ENCODE data around the gene ALDH8A1.

The ALDH8A1 gene, protein sequence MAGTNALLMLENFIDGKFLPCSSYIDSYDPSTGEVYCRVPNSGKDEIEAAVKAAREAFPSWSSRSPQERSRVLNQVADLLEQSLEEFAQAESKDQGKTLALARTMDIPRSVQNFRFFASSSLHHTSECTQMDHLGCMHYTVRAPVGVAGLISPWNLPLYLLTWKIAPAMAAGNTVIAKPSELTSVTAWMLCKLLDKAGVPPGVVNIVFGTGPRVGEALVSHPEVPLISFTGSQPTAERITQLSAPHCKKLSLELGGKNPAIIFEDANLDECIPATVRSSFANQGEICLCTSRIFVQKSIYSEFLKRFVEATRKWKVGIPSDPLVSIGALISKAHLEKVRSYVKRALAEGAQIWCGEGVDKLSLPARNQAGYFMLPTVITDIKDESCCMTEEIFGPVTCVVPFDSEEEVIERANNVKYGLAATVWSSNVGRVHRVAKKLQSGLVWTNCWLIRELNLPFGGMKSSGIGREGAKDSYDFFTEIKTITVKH

DNA sequence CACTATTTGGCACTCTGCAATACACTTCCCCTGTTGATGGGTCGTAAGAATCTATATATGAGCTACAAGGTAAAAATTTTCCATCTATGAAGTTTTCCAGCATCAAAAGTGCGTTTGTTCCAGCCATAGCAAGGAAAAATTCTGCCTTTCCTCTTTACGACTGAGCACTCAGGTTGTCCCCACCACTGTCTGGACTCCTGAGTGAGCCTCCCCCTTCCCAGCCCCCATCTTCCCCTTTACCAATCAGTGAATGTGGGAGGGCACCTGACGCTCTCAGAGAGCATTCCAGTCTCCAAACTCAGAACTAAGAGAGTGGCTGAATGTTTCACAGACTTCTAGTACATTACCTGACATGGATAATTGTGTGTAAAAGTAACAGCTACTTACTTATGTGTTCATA, at the start of gene ALDH8A1:
Gene ALDH8A1, minus strand, starts transcription at position 175 of the 400 bp plus-strand sequence. Its CDS starts 48 bp downstream, at position 127.
- no peak for DNase-seq (ENCODE audit: low spot score)

DNA sequence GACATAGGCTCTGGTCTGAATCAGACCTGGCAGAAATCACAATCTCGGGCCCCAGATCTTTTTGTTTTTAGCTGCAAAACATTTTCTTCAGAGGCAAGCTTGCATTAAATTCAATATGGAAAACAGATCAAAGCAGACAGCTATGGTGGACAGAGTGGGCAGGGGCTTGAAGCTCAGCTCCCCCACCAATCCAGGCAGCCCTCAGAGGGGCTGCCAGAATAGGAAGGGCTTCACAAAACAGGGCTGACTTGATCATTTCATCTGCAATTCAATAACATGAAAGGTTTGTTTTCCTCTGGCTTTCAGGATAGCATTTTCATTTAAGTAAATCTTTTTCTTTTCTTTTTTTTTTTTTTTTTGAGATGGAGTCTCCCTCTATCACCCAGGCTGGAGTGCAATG, 49.2 kb upstream of the ALDH8A1 start:
- DNase-seq (ENCODE audit: low spot score), result no peak

DNA sequence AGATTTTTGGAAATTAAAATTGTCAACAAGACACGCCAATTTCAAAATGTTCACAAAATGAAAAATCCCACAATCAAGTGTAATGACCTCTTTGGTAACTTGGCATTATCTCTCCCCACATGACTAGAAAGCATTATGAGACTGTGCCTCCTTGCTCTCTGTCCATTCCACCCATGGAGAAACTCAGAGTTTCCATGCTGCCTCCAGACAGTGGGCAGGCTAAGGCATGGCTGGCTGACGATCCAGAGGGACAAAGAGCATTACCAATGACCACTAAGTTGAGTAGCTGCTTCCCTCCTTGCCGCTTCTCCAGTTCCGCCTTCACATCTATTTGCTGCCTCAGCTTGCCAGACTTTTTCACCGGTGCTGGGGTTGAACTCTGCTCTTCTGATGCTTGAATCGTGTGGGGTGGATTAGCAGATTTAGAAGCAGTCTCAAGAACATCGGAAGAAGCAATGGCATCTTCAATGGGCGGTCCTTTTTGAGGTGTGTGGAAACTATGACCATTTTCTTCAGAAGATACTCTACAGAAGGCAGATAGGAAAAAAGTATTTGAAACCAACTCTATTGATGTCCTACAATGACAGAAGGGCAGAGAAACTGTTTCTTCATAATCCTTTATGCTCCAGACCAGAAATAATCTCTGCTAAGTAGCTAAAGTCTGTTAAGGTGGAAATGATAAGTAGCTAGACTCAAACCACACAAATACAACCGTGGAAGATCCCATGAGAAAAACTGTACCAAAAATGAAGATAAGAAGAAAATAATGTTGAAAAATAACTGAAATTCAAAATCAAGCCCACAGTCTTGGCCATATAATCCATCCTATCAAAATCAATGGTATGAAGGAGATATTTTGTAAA, 47.5 kb upstream of the ALDH8A1 start:
- no peak for DNase-seq (ENCODE audit: low spot score)

DNA sequence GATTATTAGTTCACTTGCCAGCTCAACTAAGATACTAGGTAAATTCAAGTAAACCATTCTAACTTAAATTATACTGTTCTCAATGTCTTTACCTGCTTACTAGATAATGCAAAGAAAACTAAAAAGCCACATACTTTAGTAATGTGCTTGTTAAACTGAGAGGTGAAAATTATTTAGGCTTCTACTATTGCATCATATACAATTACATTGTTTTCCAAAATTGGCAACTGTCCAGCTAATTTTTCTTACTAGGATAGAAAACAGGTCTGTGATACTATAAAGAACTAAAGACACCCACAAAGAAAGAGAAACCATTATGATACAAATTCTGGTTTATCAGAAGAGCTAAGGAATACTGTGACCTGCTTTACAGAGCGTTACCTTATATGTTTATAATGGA, 45.6 kb upstream of the ALDH8A1 start:
- DNase-seq (ENCODE audit: low spot score), result no peak

DNA sequence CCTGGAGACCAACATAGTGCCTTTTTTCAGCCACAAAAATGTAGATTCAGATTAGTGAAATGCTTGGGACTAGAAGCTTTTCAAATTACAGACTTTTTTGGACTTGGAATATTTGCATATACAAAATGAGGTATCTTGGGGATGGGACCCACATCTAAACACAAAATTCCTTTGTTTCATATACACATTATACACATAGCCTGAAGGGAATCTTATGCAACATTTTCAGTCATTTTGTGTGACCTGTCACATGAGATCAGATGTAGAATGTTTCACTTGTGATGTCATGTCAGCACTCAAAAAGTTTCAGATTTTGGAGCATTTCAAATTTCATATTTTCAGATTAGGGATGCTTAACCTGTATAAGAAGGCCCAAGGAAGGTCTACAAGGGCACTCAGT, 44.5 kb upstream of the ALDH8A1 start:
- DNase-seq (ENCODE audit: low spot score), result no peak

DNA sequence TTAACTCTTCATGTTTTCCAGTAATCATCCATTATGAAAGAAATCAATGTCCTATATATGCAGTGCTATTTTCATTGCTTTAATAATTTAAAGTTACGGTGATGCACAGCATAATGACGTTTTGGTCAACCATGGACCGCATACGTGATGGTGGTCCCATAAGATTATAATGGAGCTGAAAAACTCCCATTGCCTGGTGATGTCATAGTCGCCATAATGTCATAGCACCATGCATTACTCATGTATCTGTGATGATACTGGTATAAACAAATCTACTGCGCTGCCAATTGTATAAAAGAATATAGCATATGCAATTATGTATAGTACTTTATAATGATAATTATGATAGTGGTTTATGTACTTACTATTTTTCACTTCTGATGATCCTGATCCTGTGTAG, 42.3 kb upstream of the ALDH8A1 start:
- DNase-seq (ENCODE audit: low spot score), result no peak

DNA sequence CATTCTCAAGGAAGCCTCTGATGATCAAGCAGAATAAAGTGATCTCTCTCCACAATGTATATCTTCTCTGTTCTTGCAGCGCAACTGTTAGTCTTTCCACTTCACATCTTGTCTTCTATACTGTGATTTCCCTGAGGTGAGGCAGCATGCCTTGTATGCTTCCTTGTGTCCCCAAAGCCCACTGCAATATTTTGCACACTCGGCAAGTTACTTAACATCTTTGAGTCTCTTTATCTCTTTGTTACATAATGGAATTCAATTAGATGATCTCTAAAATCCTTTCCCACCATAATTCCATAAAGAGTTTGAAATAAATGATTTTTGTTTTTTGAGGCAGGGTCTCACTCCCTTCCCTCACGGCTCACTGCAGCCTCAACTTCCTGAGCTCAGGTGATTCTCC, 40.4 kb upstream of the ALDH8A1 start:
- DNase-seq (ENCODE audit: low spot score), result no peak

DNA sequence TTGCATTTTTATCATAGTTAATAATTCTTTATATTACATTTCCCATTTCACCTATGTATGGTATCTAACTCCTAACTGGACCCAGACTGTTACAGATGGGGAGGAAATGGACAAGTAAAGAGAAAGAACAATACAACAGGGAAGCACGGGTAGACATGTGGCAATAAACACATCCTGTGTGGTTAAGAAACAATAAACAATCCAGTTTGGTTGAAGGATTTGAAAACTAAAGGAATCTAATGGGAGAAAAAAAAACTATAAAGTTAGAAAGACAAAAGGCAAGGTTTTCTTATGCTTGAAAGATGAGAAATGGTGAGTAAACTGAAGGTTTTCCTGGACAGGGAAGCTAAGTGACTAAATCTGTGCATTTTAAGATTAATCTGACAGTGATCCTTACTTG, 34.9 kb upstream of the ALDH8A1 start:
- DNase-seq (ENCODE audit: low spot score), result no peak

DNA sequence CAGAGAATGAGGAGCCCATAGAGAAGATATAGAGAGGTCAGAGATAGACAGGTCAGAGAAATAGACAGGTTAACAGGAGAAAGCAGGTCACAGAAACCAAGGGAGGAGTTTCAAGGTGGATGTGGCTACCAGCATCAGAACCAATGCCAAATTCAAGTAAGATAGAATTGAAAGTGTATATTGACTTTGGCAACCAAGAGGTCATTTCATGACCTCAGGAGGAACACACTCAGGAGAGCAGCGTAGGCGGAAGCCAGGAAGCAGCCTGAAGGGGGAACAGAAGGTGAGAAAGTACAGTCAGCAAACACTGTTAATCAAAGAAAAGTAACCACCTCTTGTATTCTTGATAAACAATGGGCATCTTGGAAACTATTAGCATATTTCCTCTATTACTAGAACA, 33.9 kb upstream of the ALDH8A1 start:
- no peak for DNase-seq (ENCODE audit: low spot score)

DNA sequence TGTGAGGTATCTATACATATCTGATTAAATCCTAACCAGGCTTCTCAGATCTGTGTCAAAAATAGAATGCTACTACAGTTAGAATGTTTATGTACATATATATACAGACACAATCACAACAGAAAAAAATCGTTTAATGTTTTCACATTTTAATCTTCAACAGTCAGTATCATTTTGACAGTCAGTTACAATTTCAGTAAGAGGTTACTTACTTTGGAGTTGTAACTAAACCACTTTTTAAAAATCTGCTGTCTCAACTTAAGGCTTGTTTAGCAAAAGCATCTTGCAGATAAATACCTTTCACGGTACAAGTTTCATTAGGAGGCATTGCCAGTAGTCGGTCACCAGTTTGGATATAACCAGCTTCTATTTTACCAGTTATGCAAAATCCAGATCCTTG, 32.3 kb upstream of the ALDH8A1 start:
- DNase-seq (ENCODE audit: low spot score), result no peak

DNA sequence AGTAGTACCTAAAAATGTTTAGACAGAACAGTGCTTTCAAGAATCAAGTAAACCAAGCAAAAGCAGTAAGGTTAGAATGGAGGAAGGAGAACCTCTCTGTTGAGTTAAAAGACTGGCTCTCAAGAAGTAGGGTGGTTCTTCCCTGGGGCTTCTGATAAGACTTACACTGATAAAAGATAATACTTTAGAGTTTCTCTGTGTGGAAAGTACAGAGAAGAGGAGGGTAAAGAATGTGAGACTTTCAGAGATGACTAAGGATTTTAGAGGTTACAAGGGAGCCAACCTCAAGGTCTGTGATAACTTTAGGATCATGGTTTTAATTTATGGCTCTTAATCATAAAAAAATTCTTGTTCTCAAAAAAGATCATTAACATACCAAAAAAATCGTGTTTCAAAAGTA, 30.9 kb upstream of the ALDH8A1 start:
- no peak for DNase-seq (ENCODE audit: low spot score)

DNA sequence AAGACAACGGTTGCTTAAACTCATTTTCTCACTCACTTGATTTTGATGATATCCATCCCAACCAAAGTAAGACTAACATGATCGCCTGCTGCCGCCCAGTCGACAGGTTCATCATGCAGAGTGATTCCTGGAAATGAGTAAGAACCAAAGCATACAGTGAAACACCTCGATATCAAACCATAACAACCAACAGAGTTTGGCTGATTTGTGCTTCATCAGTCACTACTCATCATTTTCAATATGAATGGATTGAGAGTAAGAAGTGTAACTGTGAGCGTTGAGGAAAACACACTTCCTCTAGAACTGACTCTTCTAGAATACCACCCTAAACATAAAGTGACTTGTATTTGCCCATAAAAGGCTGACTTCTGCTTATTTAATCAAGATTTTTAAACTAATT, 29.2 kb upstream of the ALDH8A1 start:
- no peak for DNase-seq (ENCODE audit: low spot score)

DNA sequence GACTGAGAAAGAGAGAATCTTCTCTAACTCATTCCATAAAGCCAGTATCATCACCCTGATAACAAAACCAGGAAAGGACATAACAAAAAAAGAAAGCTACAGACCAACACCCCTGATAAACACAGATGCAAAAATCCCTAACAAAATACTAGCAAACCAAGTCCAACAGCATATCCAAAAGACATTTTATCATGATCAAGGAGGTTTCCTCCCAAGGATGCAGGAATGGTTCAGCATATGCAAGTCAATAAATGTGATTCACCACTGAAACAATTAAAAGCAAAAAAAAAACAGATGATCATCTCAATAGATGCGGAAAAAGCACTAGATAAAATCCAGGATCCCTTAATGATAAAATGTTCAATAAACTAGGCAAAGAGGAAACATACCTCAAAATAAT, 24.5 kb upstream of the ALDH8A1 start:
- DNase-seq (ENCODE audit: low spot score), result no peak

DNA sequence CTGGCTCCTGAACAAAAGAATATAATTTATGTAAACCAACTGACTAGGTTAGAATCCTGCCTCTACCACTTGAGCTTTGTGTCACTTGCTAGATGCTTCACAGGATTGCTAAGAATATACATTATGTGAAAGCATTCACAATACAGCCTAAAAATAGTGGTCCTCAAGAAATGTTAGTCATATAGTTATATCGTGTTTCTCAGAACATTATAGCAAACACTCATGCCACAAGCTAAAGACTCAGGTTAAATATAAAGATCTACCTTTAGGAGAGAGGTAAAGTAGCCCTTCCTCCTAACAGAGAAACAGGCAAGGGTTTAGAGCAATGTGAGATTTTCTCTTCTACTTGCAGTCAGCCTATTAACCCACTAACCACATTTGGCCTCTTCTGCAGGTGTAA, 17.8 kb upstream of the ALDH8A1 start:
- DNase-seq (ENCODE audit: low spot score), result no peak

DNA sequence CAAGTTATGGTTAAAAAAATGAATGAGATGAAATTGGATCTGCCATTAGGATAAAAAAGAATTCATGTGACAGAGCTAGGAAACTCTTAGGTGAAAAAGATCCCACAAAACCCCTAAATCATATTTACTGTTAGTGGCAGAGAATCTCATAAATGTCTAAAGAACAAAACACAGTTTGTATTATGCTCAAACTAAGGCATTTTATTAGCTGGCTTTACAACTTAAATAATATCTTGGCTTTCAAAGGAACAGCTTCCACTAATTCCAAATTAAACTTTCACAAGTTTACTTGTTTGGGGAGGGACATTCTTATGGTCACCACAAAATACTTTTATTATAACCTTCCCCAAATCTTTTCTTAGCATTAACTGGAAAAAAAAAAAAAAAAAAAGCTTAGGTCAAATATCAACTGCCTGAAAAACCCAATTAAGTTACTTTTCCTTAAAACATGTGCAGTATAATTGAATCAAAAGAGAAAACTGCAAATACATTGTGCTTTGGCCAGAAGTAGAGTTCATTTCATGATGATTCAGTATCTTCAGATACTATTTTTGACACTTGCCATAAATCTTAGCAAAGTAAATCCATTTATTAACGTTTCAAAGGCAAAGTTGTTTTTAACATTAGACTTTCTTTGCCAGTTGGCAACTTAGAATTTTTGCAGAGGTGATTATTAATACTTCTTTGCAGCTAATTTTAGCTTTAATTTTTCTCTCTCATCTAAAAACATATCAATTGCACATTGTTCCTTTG, 14.7 kb upstream of the ALDH8A1 start:
- DNase-seq (ENCODE audit: low spot score), result no peak

DNA sequence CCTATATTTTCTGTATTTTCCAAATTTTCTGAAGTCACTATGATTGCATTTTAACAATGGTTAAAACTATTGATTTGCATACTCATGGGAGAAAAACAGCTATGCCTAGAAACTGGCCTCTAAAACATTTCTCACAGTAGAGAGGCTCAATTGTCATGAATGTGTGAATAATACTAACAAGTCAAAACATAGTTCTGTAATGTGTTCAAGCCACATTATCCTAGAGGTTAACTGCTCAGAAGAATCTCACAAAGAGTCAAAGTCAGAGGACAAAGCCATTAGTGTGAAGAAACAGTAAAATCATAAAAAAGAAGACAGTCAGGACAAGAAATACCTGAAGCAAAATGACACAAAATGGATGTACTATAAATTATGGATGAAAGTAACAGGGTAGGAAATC, 12.5 kb upstream of the ALDH8A1 start:
- DNase-seq (ENCODE audit: low spot score), result no peak

DNA sequence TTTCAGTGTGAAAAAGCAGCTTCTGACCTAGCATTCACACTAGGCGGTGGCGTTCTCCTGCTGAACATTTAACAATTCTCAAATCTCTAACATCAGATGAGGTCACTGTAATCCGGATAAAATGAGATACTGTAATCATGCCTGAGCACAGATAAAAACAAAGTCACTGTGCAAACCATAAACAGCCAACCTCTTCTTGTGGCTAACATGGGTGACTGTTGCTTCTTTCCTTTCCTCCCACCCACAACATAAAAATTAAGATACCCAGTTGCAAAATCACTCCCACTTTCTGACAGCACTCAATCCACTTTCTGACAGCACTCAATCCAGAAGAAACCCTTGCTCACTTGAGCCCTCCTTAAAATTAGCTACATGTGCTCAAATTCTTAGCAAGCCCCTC, 11.5 kb upstream of the ALDH8A1 start:
- no peak for DNase-seq (ENCODE audit: low spot score)

DNA sequence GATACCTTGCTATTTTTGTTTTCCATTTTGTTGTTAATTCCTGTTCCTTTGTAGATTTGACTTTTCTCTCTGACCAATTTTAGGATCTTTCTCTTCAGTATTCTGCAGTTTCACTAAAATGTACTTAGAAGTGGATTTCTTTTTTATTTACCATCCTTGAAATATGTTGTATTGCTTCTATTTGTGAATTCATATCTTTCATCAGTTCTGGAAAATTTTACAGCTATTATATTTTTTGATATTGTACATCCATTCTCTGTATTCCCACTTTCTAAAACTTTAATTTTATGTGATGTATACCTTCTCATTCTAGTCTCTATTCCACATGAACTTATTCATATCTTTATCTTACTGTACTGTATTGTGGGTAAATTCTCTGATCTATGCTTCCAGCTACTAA, 9.7 kb upstream of the ALDH8A1 start:
- no peak for DNase-seq (ENCODE audit: low spot score)

DNA sequence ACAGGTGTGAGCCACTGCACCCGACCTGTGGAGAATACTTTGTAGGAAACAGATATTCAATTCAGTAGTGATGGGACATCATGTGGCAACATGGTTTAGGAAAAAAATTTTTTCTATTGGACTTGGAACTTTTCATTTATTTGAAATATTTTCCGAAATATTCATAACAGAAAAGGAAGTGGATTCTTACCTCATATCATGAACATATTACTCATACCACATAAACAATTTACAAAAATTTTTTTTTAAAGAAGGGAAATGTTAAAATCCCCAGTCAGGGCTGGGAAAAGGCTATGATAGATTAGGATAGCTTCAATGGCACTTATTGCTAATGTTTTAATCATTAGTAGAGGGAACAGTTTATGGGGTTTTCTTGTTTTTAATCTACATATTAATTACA, 6.8 kb upstream of the ALDH8A1 start:
- DNase-seq (ENCODE audit: low spot score), result no peak

DNA sequence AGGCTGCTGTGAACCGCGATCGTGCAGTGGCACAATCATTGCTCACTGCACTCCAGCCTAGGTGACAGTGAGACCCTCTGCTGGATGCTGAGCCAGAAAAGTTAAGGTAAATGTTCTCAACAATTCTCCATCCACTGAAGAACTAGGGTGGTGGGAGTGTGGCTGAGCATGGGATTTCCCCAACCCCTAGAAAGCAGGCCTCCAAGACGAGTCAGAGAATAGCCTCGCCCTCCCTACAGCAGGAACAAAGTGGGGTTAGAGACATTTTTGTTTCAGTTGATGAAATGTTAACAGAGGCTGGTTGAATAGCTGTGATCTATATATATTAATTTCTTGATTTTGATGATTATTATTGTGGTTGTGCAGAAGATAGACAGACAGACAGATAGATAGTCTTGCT, 6.1 kb upstream of the ALDH8A1 start:
- DNase-seq (ENCODE audit: low spot score), result no peak

DNA sequence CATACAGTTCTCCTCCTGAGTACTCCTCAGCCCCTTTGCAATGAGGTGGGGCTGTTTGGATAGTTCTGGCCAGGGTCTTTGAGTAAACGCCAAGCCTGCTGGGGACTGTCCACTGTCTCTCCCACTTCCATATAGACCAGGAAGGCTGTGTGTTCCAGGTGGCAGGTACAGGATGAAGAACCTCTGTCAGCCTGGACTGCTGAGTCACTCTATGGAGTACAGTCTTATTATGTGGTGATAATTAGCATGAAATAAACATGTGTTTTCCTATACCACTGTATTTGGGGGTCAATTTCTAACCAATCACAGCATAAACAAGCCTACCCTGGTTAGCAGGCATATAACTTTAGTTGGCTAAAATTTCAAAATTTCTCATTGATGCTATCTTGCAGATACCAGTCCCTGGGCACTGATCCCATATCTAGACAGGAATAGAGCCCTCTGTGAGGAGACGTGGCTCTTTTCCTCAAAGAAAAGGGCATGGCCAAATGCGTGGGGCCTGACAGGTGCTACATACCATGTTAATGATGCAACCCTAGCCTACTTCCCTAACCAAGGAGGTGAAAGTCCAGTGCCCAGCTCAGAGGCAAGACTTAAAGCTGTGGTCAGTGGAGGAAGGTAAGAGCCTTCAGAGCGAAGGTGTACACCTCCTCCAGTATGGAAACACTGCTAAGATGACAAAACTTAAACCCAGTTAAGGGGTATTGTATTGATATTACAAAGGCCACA, 4.5 kb upstream of the ALDH8A1 start:
- peak; percentile 5 for DNase-seq (ENCODE audit: low spot score)
